HG03460 (cell line): ENCODE measurements around the gene SERPING1.
A peak's percentile ranks its signal among the peaks of the same experiment; 100 is the strongest.

ENCODE experiments used
- ATAC-seq: cut with Tn5 transposase; IDR thresholded peaks from one replicate; pipeline ENCODE4 v1.9.1; 2021; ENCODE audit not compliant: unreplicated experiment

Gene SERPING1

GRCh38 chr11:57638005-57638781, 40.7 kb downstream of the SERPING1 start:
- no peak for ATAC-seq

DNA sequence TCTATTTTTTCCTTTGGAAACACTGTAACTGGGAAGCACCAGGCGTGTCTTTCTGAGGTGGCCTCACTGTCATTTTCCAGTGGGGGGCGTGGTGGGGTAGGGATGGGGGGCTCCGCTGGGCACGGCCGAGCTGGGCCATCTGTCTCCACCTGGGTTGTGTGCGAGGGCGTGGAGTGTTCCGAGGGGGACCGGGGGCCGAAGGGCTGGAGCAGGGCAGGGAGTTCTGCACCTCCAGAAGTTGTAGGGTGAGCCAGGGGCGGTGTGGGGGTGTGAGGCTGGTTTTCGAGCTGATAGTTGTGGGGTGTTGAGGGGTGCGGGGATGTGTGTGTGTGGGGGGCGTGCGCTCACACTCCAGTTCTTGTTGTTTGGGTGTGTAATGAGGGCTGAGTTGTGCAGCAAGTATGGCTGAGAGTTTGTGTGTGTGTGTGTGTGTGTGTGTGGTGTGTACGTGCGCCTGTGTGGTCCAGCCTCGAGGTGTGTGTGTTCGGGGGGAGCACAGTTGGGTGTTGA, 41.4 kb downstream of the SERPING1 start:
- ATAC-seq, result no peak

DNA sequence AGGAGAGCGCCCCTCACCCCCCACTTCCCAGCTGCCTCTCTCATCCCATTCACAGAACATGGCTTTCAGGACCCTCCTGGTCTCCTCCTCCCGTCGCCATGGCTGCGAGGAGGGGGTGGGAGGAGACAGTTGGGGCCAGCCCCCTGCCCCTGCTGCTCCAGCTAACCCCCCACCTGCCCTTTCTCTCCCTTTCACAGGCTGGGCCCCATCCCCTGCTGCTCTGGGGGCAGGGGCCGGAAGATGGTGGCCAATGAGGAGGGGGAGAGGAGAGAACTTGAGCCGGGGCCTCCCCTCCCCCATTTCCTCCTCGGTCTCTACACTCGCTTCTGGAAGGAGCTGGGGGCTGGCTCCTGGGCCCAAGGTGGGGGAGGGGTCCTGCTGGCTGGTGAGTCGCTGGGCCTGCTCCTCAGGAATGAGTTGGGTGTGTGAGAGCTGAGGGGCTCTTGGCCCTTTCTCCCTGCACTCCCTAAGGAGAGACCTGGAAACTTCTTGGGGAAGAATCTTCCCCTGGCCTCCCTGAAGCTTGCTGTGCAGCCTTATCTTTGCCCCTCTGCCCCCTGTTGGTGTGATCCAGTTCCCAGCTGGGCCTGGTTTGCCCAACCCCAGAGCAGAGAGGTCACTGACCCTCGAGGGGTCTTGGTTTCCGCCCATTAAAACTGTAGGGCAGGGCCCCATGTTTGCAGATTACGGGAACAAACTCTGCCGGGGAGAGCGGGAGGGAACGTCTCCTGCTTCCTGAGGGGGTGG, 42.0 kb downstream of the SERPING1 start:
- ATAC-seq, result no peak

DNA sequence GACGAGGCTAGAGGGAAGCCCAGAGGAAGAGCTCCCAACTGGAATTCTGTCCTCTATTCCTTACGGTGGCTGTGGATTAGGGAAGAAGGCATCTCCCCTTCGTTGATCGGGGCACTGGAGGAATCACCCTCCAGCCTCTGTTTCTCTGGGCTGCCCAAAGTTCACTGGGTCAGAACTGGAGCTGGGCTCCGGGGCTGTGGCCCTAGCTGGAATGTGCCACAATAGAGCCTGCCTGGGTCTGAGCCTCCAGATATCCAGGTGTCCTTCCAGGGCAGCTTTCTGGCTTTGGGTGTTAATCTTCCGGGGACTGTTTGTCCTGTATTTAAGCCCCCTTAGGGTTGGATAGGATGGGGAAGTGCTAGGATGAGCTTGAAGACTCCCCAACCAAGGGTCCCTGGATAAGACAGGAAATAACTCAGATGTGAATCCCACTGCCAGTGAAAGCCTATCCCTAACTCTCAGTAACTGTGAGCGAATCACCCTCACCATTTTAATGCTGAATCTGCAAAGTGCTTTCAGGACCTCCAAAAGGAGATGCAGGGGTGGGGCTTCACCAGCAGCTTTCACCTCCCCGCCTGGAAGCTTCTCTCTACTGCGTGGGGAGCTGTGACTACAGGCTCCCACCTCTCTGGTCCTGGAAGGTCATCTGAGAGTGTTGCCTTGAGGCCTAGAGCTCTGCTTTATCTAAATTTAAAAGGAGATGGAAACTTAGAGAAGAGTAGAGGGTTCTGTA, 42.7 kb downstream of the SERPING1 start:
- no peak for ATAC-seq

DNA sequence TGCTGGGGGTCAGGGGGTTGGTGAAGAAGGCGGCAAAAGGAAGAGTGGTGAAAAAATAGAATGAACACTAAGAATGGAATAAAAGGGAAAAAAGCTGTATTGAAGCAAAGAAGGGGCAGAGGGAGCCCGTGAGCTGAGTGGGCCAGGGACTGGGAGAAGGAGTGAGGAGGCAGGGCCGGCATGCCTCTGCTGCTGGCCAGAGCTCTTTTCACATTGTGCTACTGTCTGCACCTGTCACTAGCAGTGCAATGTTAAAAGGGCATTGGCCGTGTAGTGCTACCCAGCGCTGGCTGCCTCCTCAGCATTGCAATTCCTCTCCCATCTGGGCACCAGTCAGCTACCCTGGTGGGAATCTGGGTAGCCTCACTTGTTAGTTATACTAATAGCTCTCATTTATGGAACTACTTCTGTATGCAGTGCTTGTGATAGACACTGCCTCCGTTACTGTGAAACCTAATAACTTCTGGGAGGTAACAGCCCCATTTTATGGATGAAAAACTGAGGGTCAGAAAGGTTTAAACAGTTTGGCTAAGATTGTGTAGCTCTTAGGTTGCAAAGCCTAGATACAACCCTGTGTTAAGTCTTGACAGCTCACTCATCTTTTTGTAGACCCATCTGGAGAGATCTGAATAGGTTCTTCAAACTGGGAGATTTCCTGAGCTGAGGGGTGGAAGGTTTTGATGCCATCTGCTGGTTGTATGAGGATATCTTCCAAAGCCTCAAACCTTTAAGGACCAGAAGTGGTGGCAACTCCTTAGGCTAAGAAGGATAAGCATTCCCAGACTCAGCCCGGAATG, 43.7 kb downstream of the SERPING1 start:
- no peak for ATAC-seq

GRCh38 chr11:57643802-57644201, 46.3 kb downstream of the SERPING1 start:
- ATAC-seq, result no peak

- peak; percentile 54 for ATAC-seq
Measured at GRCh38 chr11:57644748-57645688, 47.5 kb downstream of the SERPING1 start.

DNA sequence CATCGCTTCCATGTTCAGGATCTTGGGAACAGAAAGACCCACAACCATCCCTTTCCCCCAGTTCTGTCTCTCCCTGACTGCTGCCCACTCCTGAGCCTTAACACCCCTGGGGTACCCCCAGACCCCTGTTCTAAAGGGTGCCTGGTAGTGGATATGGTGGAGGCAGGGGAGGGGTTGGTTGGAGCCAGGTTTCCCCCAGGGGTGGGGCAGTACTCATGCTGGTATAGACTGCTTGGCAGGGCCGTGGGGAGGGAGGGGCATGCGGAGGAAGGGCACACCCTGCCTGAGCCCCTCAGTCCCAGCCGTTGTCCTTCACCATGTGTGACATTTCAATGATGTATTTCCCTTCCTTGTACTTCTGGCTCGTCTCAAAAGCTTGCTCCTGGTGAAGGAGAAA, 48.2 kb downstream of the SERPING1 start:
- ATAC-seq, result no peak

DNA sequence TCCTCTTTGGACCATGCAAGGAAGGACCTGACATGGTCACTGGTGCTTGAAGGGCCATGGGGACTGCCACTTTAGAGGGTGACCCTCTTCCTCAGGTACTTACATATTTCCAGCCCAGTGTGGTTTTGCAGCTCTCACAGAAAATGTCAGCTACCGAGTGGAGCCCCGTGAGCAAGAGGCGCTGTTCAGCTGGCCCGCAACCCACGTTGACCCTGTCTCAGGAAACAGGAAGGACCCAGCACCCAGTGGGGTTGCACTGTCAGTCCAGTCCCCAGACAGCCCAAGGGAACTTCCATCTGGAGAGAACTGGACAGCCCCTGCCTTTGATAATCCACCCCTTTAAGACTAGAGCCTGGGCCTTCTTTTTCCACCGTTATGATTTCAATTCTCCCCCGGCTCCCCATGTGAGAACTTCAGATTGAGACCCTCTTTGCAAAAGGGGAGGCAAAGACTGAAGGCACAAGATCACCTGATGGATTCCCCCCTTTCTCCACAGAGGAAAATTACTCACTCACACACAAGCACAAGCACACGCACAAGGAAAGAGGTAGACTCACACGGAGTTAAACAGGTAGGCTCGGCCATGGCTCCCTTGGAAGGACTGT, 48.8 kb downstream of the SERPING1 start:
- ATAC-seq, result no peak

DNA sequence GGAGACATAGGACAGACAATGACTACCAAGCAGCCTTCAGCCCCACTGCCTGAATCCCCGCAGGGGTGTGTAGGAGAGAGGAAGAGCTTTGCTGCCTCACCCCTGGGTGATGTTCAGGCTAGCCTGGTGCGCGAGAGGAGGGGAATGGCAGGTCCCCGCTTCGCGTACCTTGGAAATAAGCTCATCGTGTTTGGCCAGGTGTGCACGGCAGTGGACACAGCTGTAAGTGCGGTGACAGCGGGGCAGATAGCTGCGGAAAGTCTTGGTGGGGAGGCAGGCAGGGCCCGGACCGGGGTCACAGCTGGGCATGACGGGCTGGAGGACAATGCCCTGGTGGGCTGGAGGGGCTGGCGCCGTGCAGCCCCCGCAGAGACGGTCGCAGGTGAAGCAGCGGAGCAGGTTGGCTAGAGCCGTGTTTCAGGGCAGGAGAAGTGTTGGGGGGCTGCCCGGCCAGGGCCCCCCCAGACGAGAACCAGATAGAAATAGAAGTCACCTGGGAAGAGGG, 49.4 kb downstream of the SERPING1 start:
- no peak for ATAC-seq

DNA sequence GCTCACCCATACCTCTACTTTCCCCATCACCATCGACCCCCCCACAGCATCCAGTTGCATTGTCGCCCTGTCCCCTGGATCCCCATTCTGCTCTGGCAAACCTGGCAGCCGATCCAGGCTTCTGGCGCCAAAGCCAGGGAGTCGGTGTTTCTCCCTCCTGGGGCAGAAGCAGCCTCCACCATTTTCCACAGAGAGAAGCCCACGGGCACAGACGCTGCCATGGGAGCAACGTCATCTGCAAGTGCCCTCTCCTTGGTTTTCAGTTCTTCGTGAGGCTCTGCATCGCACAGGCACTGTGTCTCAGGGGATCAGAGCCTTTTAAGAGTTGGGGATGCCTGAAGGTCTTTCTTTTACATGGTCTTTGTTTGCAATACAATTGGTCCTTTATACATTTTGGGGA, 49.9 kb downstream of the SERPING1 start:
- no peak for ATAC-seq

DNA sequence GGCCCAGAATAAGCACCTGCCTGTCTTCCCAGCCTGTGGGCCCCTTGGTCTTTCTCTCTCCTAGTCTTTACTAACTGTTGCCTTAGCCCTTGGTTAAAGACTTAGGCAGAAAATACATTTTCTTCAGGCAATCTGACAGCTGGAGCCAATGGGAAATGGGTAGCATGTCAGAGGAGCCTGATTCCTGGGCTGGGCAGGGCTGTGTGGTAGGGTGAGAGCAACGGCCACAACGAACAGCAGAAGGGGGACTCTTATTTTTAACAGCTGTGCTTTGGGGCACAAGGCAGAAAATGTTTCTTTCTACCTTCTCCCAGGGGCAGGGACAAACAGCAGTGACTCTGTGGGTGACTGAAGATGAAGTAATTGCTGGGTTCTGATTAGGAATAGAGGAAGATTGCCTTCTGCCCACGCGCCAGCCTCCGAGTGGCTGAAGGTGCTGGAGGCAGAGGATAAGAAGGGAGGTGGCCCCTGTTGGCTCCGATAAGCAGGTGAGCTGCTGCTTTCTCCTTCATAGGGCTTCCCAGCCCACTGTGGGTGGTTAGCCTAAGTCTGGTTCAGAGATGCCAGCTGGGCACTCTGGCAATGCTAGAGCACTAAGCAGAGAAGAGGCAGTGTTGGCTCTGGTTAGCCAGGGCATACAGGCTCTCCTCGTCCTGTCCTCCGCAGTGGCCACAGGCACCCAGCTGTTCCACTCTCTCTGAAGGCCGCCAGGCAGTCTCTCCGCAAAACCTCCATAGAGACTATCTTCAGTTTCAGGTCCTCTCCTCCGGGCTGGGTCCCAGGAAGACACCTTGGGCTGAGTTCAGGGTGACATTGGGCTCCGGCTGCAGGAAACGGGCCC, 50.7 kb downstream of the SERPING1 start:
- ATAC-seq, result no peak

DNA sequence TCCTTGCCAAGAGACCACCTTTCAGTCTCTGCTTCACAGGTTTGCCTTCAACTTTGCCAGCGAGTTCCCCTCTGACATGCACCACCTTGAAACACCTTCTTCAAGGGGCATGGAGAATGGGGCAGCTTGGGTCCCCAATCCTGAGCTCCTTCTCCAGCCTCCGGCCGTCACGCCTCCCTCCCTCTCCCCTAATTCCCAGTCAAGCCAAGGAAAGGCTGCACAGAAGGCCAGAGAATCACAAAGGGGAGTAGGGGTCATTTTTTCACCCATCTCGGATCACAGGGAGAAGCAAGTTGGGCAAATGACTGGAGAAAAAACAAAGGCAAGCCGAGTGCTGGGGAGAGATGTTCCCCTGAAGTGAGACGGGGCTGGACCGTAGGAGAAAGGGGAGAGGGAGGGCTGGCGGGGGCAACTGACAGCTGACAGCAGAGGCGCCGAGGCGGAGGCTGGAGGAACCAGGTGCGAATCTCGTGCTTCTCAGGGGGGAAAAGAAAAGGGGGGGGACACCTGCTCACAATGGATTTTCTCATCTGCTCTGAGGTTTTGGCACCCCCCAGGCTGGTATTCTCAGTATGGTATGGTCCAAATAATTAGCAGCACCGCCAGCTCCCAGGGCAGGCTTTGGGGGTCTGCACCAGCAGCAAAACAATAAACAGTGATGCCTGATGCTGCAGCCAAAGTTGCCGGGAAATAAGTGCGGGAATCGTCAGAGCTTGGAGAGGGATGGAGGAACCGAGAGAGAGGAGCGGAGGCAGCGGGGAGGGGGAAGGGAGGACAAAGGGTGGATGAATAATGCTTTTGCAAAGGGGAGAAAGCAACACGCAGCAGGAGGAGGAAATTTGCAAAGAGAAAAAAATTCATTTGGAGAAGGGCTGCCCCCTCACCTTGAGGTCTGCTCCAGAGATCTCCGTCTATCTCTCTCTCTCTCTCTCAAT, 51.6 kb downstream of the SERPING1 start:
- no peak for ATAC-seq

- ATAC-seq, result no peak
Measured at GRCh38 chr11:57649826-57650738, 52.6 kb downstream of the SERPING1 start, which contains the start of gene YPEL4. TSS of gene YPEL4 (minus strand) at chr11:57649912. CDS start at chr11:57647107, 2,805 bp downstream.

DNA sequence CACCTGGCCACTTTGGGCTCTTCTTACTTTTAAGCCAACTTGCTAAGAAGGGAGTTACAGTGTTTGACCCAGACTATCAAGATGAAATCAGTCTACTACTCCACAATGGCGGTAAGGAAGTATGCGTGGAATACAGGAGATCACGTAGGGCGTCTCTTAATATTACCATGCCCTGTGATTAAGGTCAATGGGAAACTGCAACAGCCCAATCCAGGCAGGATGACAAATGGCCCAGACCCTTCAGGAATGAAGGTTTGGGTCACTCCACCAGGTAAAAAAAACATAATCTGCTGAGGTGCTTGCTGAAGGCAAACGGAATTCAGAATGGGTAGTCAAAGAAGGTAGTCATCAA, 53.2 kb downstream of the SERPING1 start:
- ATAC-seq, result no peak

GRCh38 chr11:57651408-57651807, 53.9 kb downstream of the SERPING1 start:
- ATAC-seq, result no peak
